Activated T-helper 1 cell treated with anti-CD3 and anti-CD28 coated beads, Interleukin-12 subunit alpha, Interleukin-12 subunit beta, Interleukin-2, Interleukin-4 antibody, amounts not matched to agents 30 ng/mL and 10 ng/mL and 1 ng/mL, durations not matched to agents 14 hours and 24 hours and 36 hours (primary cell): ENCODE results near the gene IRF2. TPM values are rescaled to one million over a fixed set of nuclear protein-coding genes. Genes with fewer than 3 reads are reported as not detected.

Experiments used
- DNase-seq: peaks from one replicate; pipeline ENCODE4 v3.0.0; 2021; ENCODE audit warnings: low spot score
- H3K27ac Mint-ChIP-seq: one replicate; pipeline ENCODE4 v1.8.0; 2021; ENCODE audit warnings: mild to moderate bottlenecking, mixed read lengths
- H3K27me3 Mint-ChIP-seq: one replicate; pipeline ENCODE4 v1.8.0; 2022; ENCODE audit warnings: mild to moderate bottlenecking, moderate library complexity, mixed read lengths; ENCODE audit not compliant: insufficient read depth
- H3K36me3 Mint-ChIP-seq: one replicate; pipeline ENCODE4 v1.8.0; 2021; ENCODE audit warnings: low read depth, mixed read lengths
- H3K4me1 Mint-ChIP-seq: one replicate; pipeline ENCODE4 v1.8.0; 2021; ENCODE audit warnings: low read depth, mixed read lengths
- H3K4me3 Mint-ChIP-seq: one replicate; pipeline ENCODE4 v1.8.0; 2021; ENCODE audit warnings: mild to moderate bottlenecking, moderate library complexity, mixed read lengths
- H3K9me3 Mint-ChIP-seq: one replicate; pipeline ENCODE4 v1.8.0; 2021; ENCODE audit warnings: mixed read lengths
- intact Hi-C: fragments of 100-400 bp; cut with micrococcal nuclease; formaldehyde crosslinking; loops from one replicate; pipeline ENCODE4 v1.15.1; 2024
- total RNA-seq: library from RNA; stranded (reverse); gene quantifications from 2 replicates; pipeline ENCODE4 v1.2.3, GENCODE V29; 2022

Gene IRF2
- total RNA-seq, 1 donor from 2014 or later, result 75.8 TPM

- H3K4me1 Mint-ChIP-seq, result peaks cover 38% of the 10 kb centered on the region
- H3K9me3 Mint-ChIP-seq, result no peaks in the 10 kb centered on the region
- DNase-seq, result no peak
- H3K36me3 Mint-ChIP-seq, result peaks cover 15% of the 10 kb centered on the region
- no peaks in the 10 kb centered on the region for H3K27me3 Mint-ChIP-seq
- H3K4me3 Mint-ChIP-seq, result no peak overlapping the region
- intact Hi-C loops, result no loop called here
- H3K27ac Mint-ChIP-seq, result peak overlapping the region; percentile 61
Observed at GRCh38 chr4:184364100-184364921, 110.0 kb downstream of the IRF2 start.

- no peak overlapping the region for H3K4me3 Mint-ChIP-seq
- peaks cover 32% of the 10 kb centered on the region for H3K4me1 Mint-ChIP-seq
Observed at GRCh38 chr4:184363258-184363657, 111.1 kb downstream of the IRF2 start.

GRCh38 chr4:184362396-184362795 is 112.0 kb downstream of the IRF2 start:
- Mint-ChIP-seq H3K27ac (peak overlapping the region; percentile 14), H3K9me3 (no peaks in the 10 kb centered on the region), H3K36me3 (peaks cover 15% of the 10 kb centered on the region), H3K4me1 (peaks cover 27% of the 10 kb centered on the region), H3K27me3 (no peaks in the 10 kb centered on the region), H3K4me3 (peak overlapping the region; percentile 9)
- no peak for DNase-seq
- intact Hi-C loops, result loop anchor here (1.0 kb wide), 1 partner anchor 43 kb away; no protein-coding TSS in a partner anchor

More at GRCh38 chr4:184363258-184363657, 111.1 kb downstream of the IRF2 start:
- Mint-ChIP-seq H3K27ac (no peak overlapping the region), H3K36me3 (peaks cover 12% of the 10 kb centered on the region), H3K9me3 (no peaks in the 10 kb centered on the region), H3K27me3 (no peaks in the 10 kb centered on the region)
- intact Hi-C loops, result no loop called here
- no peak for DNase-seq

GRCh38 chr4:184361443-184361842 is 112.9 kb downstream of the IRF2 start:
- peaks cover 15% of the 10 kb centered on the region for H3K36me3 Mint-ChIP-seq
- no peaks in the 10 kb centered on the region for H3K9me3 Mint-ChIP-seq
- no peak overlapping the region for H3K27ac Mint-ChIP-seq
- DNase-seq, result no peak
- peaks cover 21% of the 10 kb centered on the region for H3K4me1 Mint-ChIP-seq
- no peaks in the 10 kb centered on the region for H3K27me3 Mint-ChIP-seq
- H3K4me3 Mint-ChIP-seq, result no peak overlapping the region
- intact Hi-C loops, result no loop called here

- intact Hi-C loops, result no loop called here
- no peaks in the 10 kb centered on the region for H3K27me3 Mint-ChIP-seq
- no peak overlapping the region for H3K27ac Mint-ChIP-seq
- peaks cover 12% of the 10 kb centered on the region for H3K36me3 Mint-ChIP-seq
- no peak for DNase-seq
- no peaks in the 10 kb centered on the region for H3K9me3 Mint-ChIP-seq
- peaks cover 36% of the 10 kb centered on the region for H3K4me1 Mint-ChIP-seq
- no peak overlapping the region for H3K4me3 Mint-ChIP-seq
Observed at GRCh38 chr4:184359888-184360287, 114.5 kb downstream of the IRF2 start.

- H3K27me3 Mint-ChIP-seq, result no peaks in the 10 kb centered on the region
- no peak overlapping the region for H3K4me3 Mint-ChIP-seq
- peaks cover 40% of the 10 kb centered on the region for H3K4me1 Mint-ChIP-seq
- no peak overlapping the region for H3K27ac Mint-ChIP-seq
- H3K36me3 Mint-ChIP-seq, result peaks cover 8% of the 10 kb centered on the region
- DNase-seq, result no peak
- H3K9me3 Mint-ChIP-seq, result no peaks in the 10 kb centered on the region
- intact Hi-C loops, result no loop called here
Observed at GRCh38 chr4:184358521-184359232, 115.7 kb downstream of the IRF2 start.

- no peaks in the 10 kb centered on the region for H3K9me3 Mint-ChIP-seq
- H3K36me3 Mint-ChIP-seq, result peaks cover 8% of the 10 kb centered on the region
- no peak overlapping the region for H3K27ac Mint-ChIP-seq
- H3K27me3 Mint-ChIP-seq, result no peaks in the 10 kb centered on the region
- H3K4me3 Mint-ChIP-seq, result no peak overlapping the region
- no peak for DNase-seq
- intact Hi-C loops, result loop anchor here (2.0 kb wide), 1 partner anchor 23 kb away; no protein-coding TSS in a partner anchor
- peaks cover 35% of the 10 kb centered on the region for H3K4me1 Mint-ChIP-seq
Observed at GRCh38 chr4:184357772-184358171, 116.6 kb downstream of the IRF2 start.

GRCh38 chr4:184357165-184357564 is 117.2 kb downstream of the IRF2 start:
- H3K27me3 Mint-ChIP-seq, result no peaks in the 10 kb centered on the region
- intact Hi-C loops, result loop anchor here (2.0 kb wide), 1 partner anchor 22 kb away; no protein-coding TSS in a partner anchor
- H3K4me1 Mint-ChIP-seq, result peaks cover 29% of the 10 kb centered on the region
- DNase-seq, result no peak
- no peak overlapping the region for H3K27ac Mint-ChIP-seq
- no peaks in the 10 kb centered on the region for H3K9me3 Mint-ChIP-seq
- H3K36me3 Mint-ChIP-seq, result peaks cover 6% of the 10 kb centered on the region
- no peak overlapping the region for H3K4me3 Mint-ChIP-seq

GRCh38 chr4:184356366-184356765 is 118.0 kb downstream of the IRF2 start:
- no peak for DNase-seq
- H3K4me1 Mint-ChIP-seq, result peaks cover 22% of the 10 kb centered on the region
- H3K27me3 Mint-ChIP-seq, result no peaks in the 10 kb centered on the region
- H3K4me3 Mint-ChIP-seq, result no peak overlapping the region
- peaks cover 6% of the 10 kb centered on the region for H3K36me3 Mint-ChIP-seq
- intact Hi-C loops, result loop anchor here (2.0 kb wide), 1 partner anchor 22 kb away; no protein-coding TSS in a partner anchor
- no peak overlapping the region for H3K27ac Mint-ChIP-seq
- no peaks in the 10 kb centered on the region for H3K9me3 Mint-ChIP-seq

GRCh38 chr4:184355857-184356256 is 118.5 kb downstream of the IRF2 start:
- H3K27ac Mint-ChIP-seq, result no peak overlapping the region
- H3K9me3 Mint-ChIP-seq, result no peaks in the 10 kb centered on the region
- DNase-seq, result no peak
- no peaks in the 10 kb centered on the region for H3K27me3 Mint-ChIP-seq
- H3K4me3 Mint-ChIP-seq, result no peak overlapping the region
- peaks cover 9% of the 10 kb centered on the region for H3K36me3 Mint-ChIP-seq
- peaks cover 22% of the 10 kb centered on the region for H3K4me1 Mint-ChIP-seq
- intact Hi-C loops, result loop anchor here (2.0 kb wide), 1 partner anchor 21 kb away; no protein-coding TSS in a partner anchor

GRCh38 chr4:184355111-184355604 is 119.2 kb downstream of the IRF2 start:
- Mint-ChIP-seq H3K9me3 (no peaks in the 10 kb centered on the region), H3K27ac (peak overlapping the region; percentile 50), H3K27me3 (no peaks in the 10 kb centered on the region), H3K4me3 (no peak overlapping the region), H3K36me3 (peaks cover 10% of the 10 kb centered on the region), H3K4me1 (peaks cover 22% of the 10 kb centered on the region)
- peak; percentile 31 for DNase-seq
- intact Hi-C loops, result no loop called here

- Mint-ChIP-seq H3K27ac (no peak overlapping the region), H3K9me3 (no peaks in the 10 kb centered on the region), H3K27me3 (no peaks in the 10 kb centered on the region), H3K4me3 (no peak overlapping the region), H3K4me1 (peaks cover 22% of the 10 kb centered on the region), H3K36me3 (peaks cover 9% of the 10 kb centered on the region)
- intact Hi-C loops, result no loop called here
- DNase-seq, result no peak
Observed at GRCh38 chr4:184352891-184353290, 121.5 kb downstream of the IRF2 start.
